Neural cell (in vitro differentiated cells): ENCODE results near the gene KRT20. TPM values are rescaled to one million over a fixed set of nuclear protein-coding genes. Genes with fewer than 3 reads are reported as not detected.

Experiments
- H2AFZ ChIP-seq: fragments of 200-600, 300-800 bp; sonication (generic), shearing (Covaris generic); 2 replicates; pipeline ENCODE4 v1.6.0; 2014; ENCODE audit warnings: low read depth, mild to moderate bottlenecking, antibody characterized with exemption, low read length, moderate library complexity
- H3F3A ChIP-seq: fragments of 200-600 bp; shearing (Covaris generic); 2 replicates; pipeline ENCODE4 v1.6.1; 2016; ENCODE audit warnings: mild to moderate bottlenecking, moderate library complexity, mixed read lengths, antibody characterized with exemption, low read length; ENCODE audit not compliant: insufficient read depth, poor library complexity, severe bottlenecking
- H3K27ac ChIP-seq: fragments of 200-600, 300-800 bp; sonication (generic), shearing (Covaris generic); 2 replicates; pipeline ENCODE4 v1.5.1; 2014; ENCODE audit warnings: mild to moderate bottlenecking, low read length, moderate library complexity
- H3K27me3 ChIP-seq: fragments of 300-800, 200-600 bp; sonication (generic), shearing (Covaris generic); 2 replicates; pipeline ENCODE4 v1.6.0; 2014; ENCODE audit warnings: mild to moderate bottlenecking, low read depth, low read length, moderate library complexity; ENCODE audit not compliant: insufficient read depth
- H3K36me3 ChIP-seq: fragments of 300-800, 200-600 bp; sonication (generic), shearing (Covaris generic); 2 replicates; pipeline ENCODE4 v1.5.1; 2014; ENCODE audit warnings: mild to moderate bottlenecking, antibody characterized with exemption, low read length, moderate library complexity; ENCODE audit not compliant: insufficient read depth
- H3K4me2 ChIP-seq: fragments of 300-800, 200-600 bp; sonication (generic), shearing (Covaris generic); 2 replicates; pipeline ENCODE4 v1.6.0; 2014; ENCODE audit warnings: mild to moderate bottlenecking, low read length
- H3K4me3 ChIP-seq: fragments of 300-800, 200-600 bp; sonication (generic), shearing (Covaris generic); 2 replicates; pipeline ENCODE4 v1.5.1; 2014; ENCODE audit warnings: mild to moderate bottlenecking, low read length, moderate library complexity
- H3K79me2 ChIP-seq: fragments of 200-600 bp; shearing (Covaris generic); replicated peaks from 2 replicates; pipeline ENCODE4 v1.6.0; 2014; ENCODE audit warnings: mild to moderate bottlenecking, low read length, moderate library complexity; ENCODE audit not compliant: insufficient read depth
- H3K9ac ChIP-seq: fragments of 300-800, 200-600 bp; sonication (generic), shearing (Covaris generic); 2 replicates; pipeline ENCODE4 v1.6.1; 2016; ENCODE audit warnings: mild to moderate bottlenecking, low read length, mixed read lengths
- H3K9me2 ChIP-seq: fragments of 200-600 bp; shearing (Covaris generic); 2 replicates; pipeline ENCODE4 v1.6.1; 2016; ENCODE audit warnings: mild to moderate bottlenecking, low read length, mixed read lengths; ENCODE audit not compliant: insufficient read depth
- H3K9me3 ChIP-seq: fragments of 200-600, 300-800 bp; sonication (generic), shearing (Covaris generic); 2 replicates; pipeline ENCODE4 v1.6.1; 2016; ENCODE audit warnings: mild to moderate bottlenecking, mixed run types, low read length, moderate library complexity, mixed read lengths
- H4K20me1 ChIP-seq: fragments of 200-600 bp; shearing (Covaris generic); 2 replicates; pipeline ENCODE4 v1.6.1; 2016; ENCODE audit warnings: mild to moderate bottlenecking, mixed run types; ENCODE audit not compliant: insufficient read depth
- CTCF ChIP-seq: fragments of 450-650 bp; IDR thresholded peaks from 2 replicates; pipeline ENCODE4 v1.5.1; 2014; ENCODE audit warnings: antibody characterized with exemption, mild to moderate bottlenecking, moderate library complexity; ENCODE audit not compliant: poor library complexity, severe bottlenecking
- EP300 ChIP-seq: fragments of 450-650 bp; conservative IDR thresholded peaks from 2 replicates; pipeline ENCODE4 v1.6.1; 2014; ENCODE audit warnings: antibody characterized with exemption, mild to moderate bottlenecking, moderate library complexity; ENCODE audit not compliant: poor library complexity, severe bottlenecking
- EZH2 ChIP-seq: fragments of 200-600, 300-800 bp; shearing (Covaris generic), sonication (generic); IDR thresholded peaks from 2 replicates; pipeline ENCODE4 v1.6.1; 2014; ENCODE audit warnings: antibody characterized with exemption, low read length, borderline replicate concordance, mild to moderate bottlenecking; ENCODE audit not compliant: insufficient read depth, poor library complexity, severe bottlenecking
- MXI1 ChIP-seq: fragments of 450-650 bp; conservative IDR thresholded peaks from 2 replicates; pipeline ENCODE4 v1.6.1; 2014; ENCODE audit warnings: antibody characterized with exemption, mild to moderate bottlenecking; ENCODE audit not compliant: poor library complexity, severe bottlenecking
- POLR2AphosphoS5 ChIP-seq: IDR thresholded peaks from 2 replicates; pipeline ENCODE4 v1.6.1; 2012
- RAD21 ChIP-seq: fragments of 450-650 bp; conservative IDR thresholded peaks from 2 replicates; pipeline ENCODE4 v1.6.1; 2014; ENCODE audit warnings: antibody characterized with exemption, mild to moderate bottlenecking, moderate library complexity
- REST ChIP-seq: IDR thresholded peaks from 2 replicates; pipeline ENCODE4 v1.6.1; 2012; ENCODE audit warnings: borderline replicate concordance
- SMC3 ChIP-seq: fragments of 450-650 bp; conservative IDR thresholded peaks from 2 replicates; pipeline ENCODE4 v1.6.1; 2014; ENCODE audit warnings: antibody characterized with exemption, mild to moderate bottlenecking, moderate library complexity; ENCODE audit not compliant: poor library complexity
- TAF1 ChIP-seq: IDR thresholded peaks from 2 replicates; pipeline ENCODE4 v1.6.1; 2012; ENCODE audit warnings: low read depth
- polyA plus RNA-seq: library from polyadenylated mRNA; depleted of rRNA; stranded (reverse); fragments of >200 nt; gene quantifications from 2 replicates; pipeline ENCODE4 v1.2.3, GENCODE V29; 2014

Gene KRT20
- polyA plus RNA-seq, 1 donor from 2014 or later = not detected

GRCh38 chr17:40841246-40841645, 43.8 kb downstream of the KRT20 start:
- H3K9ac ChIP-seq = no peak overlapping the region
- no peak overlapping the region for H3K27ac ChIP-seq
- H3F3A ChIP-seq = no peaks in the 10 kb centered on the region
- no peaks in the 10 kb centered on the region for H3K9me2 ChIP-seq
- H3K27me3 ChIP-seq = no peaks in the 10 kb centered on the region
- no peaks in the 10 kb centered on the region for H3K9me3 ChIP-seq
- no peaks in the 10 kb centered on the region for H3K79me2 ChIP-seq
- H3K4me3 ChIP-seq = no peak overlapping the region
- no peaks in the 10 kb centered on the region for H4K20me1 ChIP-seq
- H3K4me2 ChIP-seq = no peak overlapping the region
- no peaks in the 10 kb centered on the region for H3K36me3 ChIP-seq
- TF ChIP-seq EZH2 (no peak), MXI1 (no peak), EP300 (no peak), RAD21 (no peak), POLR2AphosphoS5 (no peak), SMC3 (no peak), REST (no peak), CTCF (no peak), TAF1 (no peak)
- H2AFZ ChIP-seq = no peak overlapping the region

- Histone ChIP-seq H2AFZ (no peak overlapping the region), H4K20me1 (no peaks in the 10 kb centered on the region), H3K27ac (no peak overlapping the region), H3K79me2 (no peaks in the 10 kb centered on the region), H3K9me3 (no peaks in the 10 kb centered on the region), H3K4me3 (no peak overlapping the region), H3K9ac (no peak overlapping the region), H3K27me3 (no peaks in the 10 kb centered on the region), H3K36me3 (no peaks in the 10 kb centered on the region), H3F3A (no peaks in the 10 kb centered on the region), H3K4me2 (no peak overlapping the region), H3K9me2 (no peaks in the 10 kb centered on the region)
- TF ChIP-seq EZH2 (no peak), POLR2AphosphoS5 (no peak), TAF1 (no peak), CTCF (no peak), RAD21 (no peak), EP300 (no peak)
These were observed 45.8 kb downstream of the KRT20 start for GRCh38 chr17:40839194-40839593.
